ENCODE measurements around the gene IQCE. TPM values are rescaled to one million over a fixed set of nuclear protein-coding genes. Genes with fewer than 3 reads are reported as not detected.

The IQCE gene
- total RNA-seq, 6 donors from 2014 or later, result 18.0 to 51.3 (median 23.9) TPM

DNA sequence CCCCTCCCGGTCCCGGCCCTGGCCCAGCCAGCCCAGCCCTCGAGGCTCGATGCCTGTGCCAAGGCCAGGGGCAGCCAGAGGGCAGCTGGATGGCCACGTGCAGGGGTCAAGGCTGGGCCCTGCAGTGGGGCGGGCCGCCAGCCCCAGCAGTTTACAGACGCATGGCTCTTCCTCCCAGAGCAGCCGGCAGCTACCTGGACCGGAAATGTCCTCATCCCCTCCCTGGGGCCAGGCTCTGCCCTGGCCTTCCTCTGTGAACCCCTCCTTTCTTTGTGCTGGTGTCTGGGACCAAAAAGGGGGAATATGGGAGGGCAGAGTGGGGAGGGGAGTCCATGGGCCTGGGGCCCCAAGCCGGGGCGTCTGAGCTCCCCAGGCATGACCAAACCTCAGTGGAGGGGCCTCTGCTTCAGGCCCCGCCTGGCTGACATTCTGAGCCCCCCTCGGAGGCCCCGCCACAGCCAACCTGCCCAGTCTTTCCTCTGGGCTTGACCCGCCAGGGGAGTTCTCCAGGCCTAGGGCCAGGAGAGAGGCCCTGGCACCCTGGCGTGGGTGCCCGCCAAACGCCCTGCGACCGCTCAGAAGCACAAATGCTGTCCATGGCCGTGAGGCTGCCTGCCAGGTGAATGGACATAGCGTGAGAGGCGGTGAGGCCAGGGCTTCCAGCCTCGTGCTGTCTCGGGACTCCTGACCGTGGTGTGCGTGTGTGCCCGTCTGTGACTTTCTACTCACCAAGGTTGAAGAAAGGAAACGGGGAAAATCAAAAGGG, 104.5 kb downstream of the IQCE start:
- peak in 1 of 2 donors; percentile 85 for DNase-seq
- no peaks in the 10 kb centered on the region for H3K9me3 ChIP-seq
- H3K36me3 ChIP-seq, result peaks cover 0 to 32% (median 13%) of the 10 kb centered on the region in 4 donors
- peak overlapping the region in 1 of 4 donors; percentile 1 for H3K27ac ChIP-seq
- H3K4me1 ChIP-seq, result peaks cover 6 to 36% (median 14%) of the 10 kb centered on the region in 4 donors
- H3K4me3 ChIP-seq, result no peak overlapping the region
- 73 to 80% methylated on average over 8 to 28 of the region's 30 CpGs for WGBS, 2 donors
- peak; percentile 6 to 17 for ATAC-seq (ENCODE audit: low FRiP score in 2 of 2)
- no peaks in the 10 kb centered on the region for H3K27me3 ChIP-seq
- TF ChIP-seq POLR2AphosphoS5 (IDR thresholded peaks at IDR 0.05), result peak; percentile 51 to 62
- TF ChIP-seq, protein P1, sequence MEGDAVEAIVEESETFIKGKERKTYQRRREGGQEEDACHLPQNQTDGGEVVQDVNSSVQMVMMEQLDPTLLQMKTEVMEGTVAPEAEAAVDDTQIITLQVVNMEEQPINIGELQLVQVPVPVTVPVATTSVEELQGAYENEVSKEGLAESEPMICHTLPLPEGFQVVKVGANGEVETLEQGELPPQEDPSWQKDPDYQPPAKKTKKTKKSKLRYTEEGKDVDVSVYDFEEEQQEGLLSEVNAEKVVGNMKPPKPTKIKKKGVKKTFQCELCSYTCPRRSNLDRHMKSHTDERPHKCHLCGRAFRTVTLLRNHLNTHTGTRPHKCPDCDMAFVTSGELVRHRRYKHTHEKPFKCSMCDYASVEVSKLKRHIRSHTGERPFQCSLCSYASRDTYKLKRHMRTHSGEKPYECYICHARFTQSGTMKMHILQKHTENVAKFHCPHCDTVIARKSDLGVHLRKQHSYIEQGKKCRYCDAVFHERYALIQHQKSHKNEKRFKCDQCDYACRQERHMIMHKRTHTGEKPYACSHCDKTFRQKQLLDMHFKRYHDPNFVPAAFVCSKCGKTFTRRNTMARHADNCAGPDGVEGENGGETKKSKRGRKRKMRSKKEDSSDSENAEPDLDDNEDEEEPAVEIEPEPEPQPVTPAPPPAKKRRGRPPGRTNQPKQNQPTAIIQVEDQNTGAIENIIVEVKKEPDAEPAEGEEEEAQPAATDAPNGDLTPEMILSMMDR (IDR thresholded peaks at IDR 0.05), result no peak

- Histone ChIP-seq H3K4me3 (no peak overlapping the region), H3K27ac (peak overlapping the region in 1 of 4 donors; percentile 1), H3K9me3 (no peaks in the 10 kb centered on the region), H3K27me3 (no peaks in the 10 kb centered on the region), H3K36me3 (peaks cover 0 to 26% (median 7%) of the 10 kb centered on the region in 4 donors), H3K4me1 (peaks cover 6 to 36% (median 14%) of the 10 kb centered on the region in 4 donors)
- 54 to 67% methylated on average over 4 of the region's 4 CpGs for WGBS, 2 donors
- DNase-seq (no peak), ATAC-seq (ENCODE audit: low FRiP score in 2 of 2) (no peak)
- TF ChIP-seq, protein P1 (IDR thresholded peaks at IDR 0.05), result no peak
- no peak for TF ChIP-seq POLR2AphosphoS5 (IDR thresholded peaks at IDR 0.05)
- no peak for TF ChIP-seq EP300 (IDR thresholded peaks at IDR 0.05)
- no peak for TF ChIP-seq POLR2A (IDR thresholded peaks at IDR 0.05)
Observed at GRCh38 chr7:2663960-2664359, 105.2 kb downstream of the IQCE start.

Small RNA genes within 50 kb of the gene (small RNA-seq; reads per million reads assigned to genes)
- gene MIR4648, result 0 to 0.11 (median 0.06) reads per million in 4 donors

Other genes starting within 250 kb of the IQCE start
- gene SNX8, start 244.5 kb upstream of the IQCE start, total RNA-seq, result 10 to 100 TPM; 16.0 to 74.3 (median 41.2) TPM
- 100 to 1,000 TPM; 110 to 129 (median 117) TPM for gene EIF3B, start 204.2 kb upstream of the IQCE start, total RNA-seq
- gene CHST12, start 155.4 kb upstream of the IQCE start, total RNA-seq, result 10 to 100 TPM; 10.2 to 35.9 (median 27.8) TPM
- gene GRIFIN, start 82.6 kb upstream of the IQCE start, total RNA-seq, result not detected
- 10 to 100 TPM; 30.6 to 62.9 (median 45.2) TPM for gene LFNG, start 39.2 kb upstream of the IQCE start, total RNA-seq
- 10 to 100 TPM; 23.9 to 68.3 (median 31.0) TPM for gene BRAT1, start 3.5 kb upstream of the IQCE start, total RNA-seq
- 10 to 100 TPM; 16.5 to 69.6 (median 58.1) TPM for gene TTYH3, start 73.0 kb downstream of the IQCE start, total RNA-seq
- gene AMZ1, start 129.2 kb downstream of the IQCE start, total RNA-seq, result 10 to 100 TPM in 1 of 6 donors, 1 to 10 TPM in 3, under 1 TPM in 2; 0.30 to 16.6 (median 5.3) TPM

Data from upper lobe of left lung (tissue), 6 donors.